HL-60 (cell line): ENCODE data around the gene FZR1.

ENCODE experiments used
- POLR2AphosphoS5 ChIP-seq: IDR thresholded peaks from 2 replicates; pipeline ENCODE4 v1.6.1; 2012; ENCODE audit warnings: low read depth
- TF ChIP-seq, protein P1 (sequence below): IDR thresholded peaks from one replicate; pipeline ENCODE4 v1.5.1; 2011; ENCODE audit warnings: low read length, control low read depth, inconsistent platforms; ENCODE audit not compliant: insufficient read depth

DNA sequence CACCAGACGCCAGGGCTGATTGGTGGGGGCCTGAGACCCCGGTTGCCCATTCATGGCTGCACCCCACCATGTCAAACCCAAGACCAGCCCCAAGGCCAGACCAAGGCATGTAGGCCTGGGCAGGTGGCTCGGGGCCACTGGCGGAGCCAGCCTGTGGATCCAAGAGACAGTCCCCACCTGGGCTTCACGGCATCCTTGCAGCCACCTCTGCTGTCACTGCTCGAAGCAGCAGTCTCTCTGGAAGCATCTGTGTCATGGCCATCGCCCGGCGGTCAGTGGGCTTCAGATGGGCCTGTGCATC is 29.1 kb downstream of the FZR1 start:
- TF ChIP-seq POLR2AphosphoS5 = no peak
- TF ChIP-seq, protein P1, sequence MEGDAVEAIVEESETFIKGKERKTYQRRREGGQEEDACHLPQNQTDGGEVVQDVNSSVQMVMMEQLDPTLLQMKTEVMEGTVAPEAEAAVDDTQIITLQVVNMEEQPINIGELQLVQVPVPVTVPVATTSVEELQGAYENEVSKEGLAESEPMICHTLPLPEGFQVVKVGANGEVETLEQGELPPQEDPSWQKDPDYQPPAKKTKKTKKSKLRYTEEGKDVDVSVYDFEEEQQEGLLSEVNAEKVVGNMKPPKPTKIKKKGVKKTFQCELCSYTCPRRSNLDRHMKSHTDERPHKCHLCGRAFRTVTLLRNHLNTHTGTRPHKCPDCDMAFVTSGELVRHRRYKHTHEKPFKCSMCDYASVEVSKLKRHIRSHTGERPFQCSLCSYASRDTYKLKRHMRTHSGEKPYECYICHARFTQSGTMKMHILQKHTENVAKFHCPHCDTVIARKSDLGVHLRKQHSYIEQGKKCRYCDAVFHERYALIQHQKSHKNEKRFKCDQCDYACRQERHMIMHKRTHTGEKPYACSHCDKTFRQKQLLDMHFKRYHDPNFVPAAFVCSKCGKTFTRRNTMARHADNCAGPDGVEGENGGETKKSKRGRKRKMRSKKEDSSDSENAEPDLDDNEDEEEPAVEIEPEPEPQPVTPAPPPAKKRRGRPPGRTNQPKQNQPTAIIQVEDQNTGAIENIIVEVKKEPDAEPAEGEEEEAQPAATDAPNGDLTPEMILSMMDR = no peak
